GM19193 (cell line): ENCODE data around the gene SYNGR4.

Experiments used
- POLR2A ChIP-seq: IDR thresholded peaks from 4 replicates; pipeline ENCODE4 v1.6.1; 2011; ENCODE audit not compliant: insufficient read depth, insufficient read length; ENCODE audit errors: extremely low read depth

Gene SYNGR4

GRCh38 chr19:48354332-48354992 lies 9.7 kb upstream of the SYNGR4 start:
- TF ChIP-seq POLR2A, result no peak

- TF ChIP-seq POLR2A, result no peak
Observed at GRCh38 chr19:48355365-48355954, 8.7 kb upstream of the SYNGR4 start.

- TF ChIP-seq POLR2A, result no peak
Observed at GRCh38 chr19:48359123-48359522, 5.0 kb upstream of the SYNGR4 start.

- TF ChIP-seq POLR2A, result no peak
Observed at GRCh38 chr19:48361912-48362311, 2.3 kb upstream of the SYNGR4 start.

- TF ChIP-seq POLR2A, result no peak
Observed at GRCh38 chr19:48362716-48363499, 1.3 kb upstream of the SYNGR4 start.

GRCh38 chr19:48363500-48363809 lies 712 bp upstream of the SYNGR4 start:
- TF ChIP-seq POLR2A, result no peak

GRCh38 chr19:48364598-48365348 lies 606 bp downstream of the SYNGR4 start:
- no peak for TF ChIP-seq POLR2A

- TF ChIP-seq POLR2A, result no peak
Observed at GRCh38 chr19:48365602-48366001, 1.4 kb downstream of the SYNGR4 start.

- no peak for TF ChIP-seq POLR2A
Observed at GRCh38 chr19:48367855-48368254, 3.7 kb downstream of the SYNGR4 start.

GRCh38 chr19:48368936-48369335 lies 4.8 kb downstream of the SYNGR4 start:
- no peak for TF ChIP-seq POLR2A

GRCh38 chr19:48370955-48371354 lies 6.8 kb downstream of the SYNGR4 start:
- TF ChIP-seq POLR2A, result no peak

- no peak for TF ChIP-seq POLR2A
Observed at GRCh38 chr19:48371367-48371766, 7.2 kb downstream of the SYNGR4 start.

GRCh38 chr19:48372904-48373303 lies 8.7 kb downstream of the SYNGR4 start:
- TF ChIP-seq POLR2A, result no peak

GRCh38 chr19:48373567-48373966 lies 9.4 kb downstream of the SYNGR4 start:
- no peak for TF ChIP-seq POLR2A

GRCh38 chr19:48378194-48378570 lies 14.0 kb downstream of the SYNGR4 start:
- no peak for TF ChIP-seq POLR2A
